OCI-LY7 (cell line): ENCODE data around the gene ANO9. TPM values are rescaled to one million over a fixed set of nuclear protein-coding genes. Genes with fewer than 3 reads are reported as not detected.

ENCODE experiments used
- BruUV-seq: library from RNA; stranded (reverse); fragments of 400-500 nt; replicated peaks from 2 replicates; lab custom pipeline; 2021; lab: Mats Ljungman, UMichigan
- CTCF ChIA-PET: fragments of 300-600 bp; sonication (Branson Sonifier 250); formaldehyde crosslinking; loops from one replicate; lab custom pipeline; 2022; ENCODE audit warnings: antibody characterized with exemption; ENCODE audit not compliant: unreplicated experiment; lab: Charles Lee
- POLR2A ChIA-PET: fragments of 300-600 bp; sonication (Branson Sonifier 250); formaldehyde crosslinking; loops from one replicate; lab custom pipeline; 2022; ENCODE audit warnings: antibody characterized with exemption; lab: Charles Lee
- DNase-seq: peaks from one replicate; pipeline ENCODE4 v3.0.0-alpha.2; 2015; ENCODE audit warnings: low spot score
- H2AFZ ChIP-seq: fragments of 200-600 bp; sonication (generic), shearing (Covaris generic); 2 replicates; pipeline ENCODE4 v1.6.1; 2014; ENCODE audit warnings: mild to moderate bottlenecking, antibody characterized with exemption, low read length, moderate library complexity
- H3K27ac ChIP-seq: fragments of 200-600 bp; sonication (generic); 2 replicates; pipeline ENCODE4 v1.5.1; 2014; ENCODE audit warnings: mixed run types, low read depth, mild to moderate bottlenecking, moderate library complexity, low read length, inconsistent platforms; ENCODE audit not compliant: poor library complexity, severe bottlenecking
- H3K36me3 ChIP-seq: fragments of 200-600 bp; sonication (generic); 2 replicates; pipeline ENCODE4 v1.6.1; 2014; ENCODE audit warnings: mild to moderate bottlenecking, antibody characterized with exemption, low read length, moderate library complexity, mixed read lengths; ENCODE audit not compliant: insufficient read depth
- H3K4me1 ChIP-seq: fragments of 200-600 bp; sonication (generic); 2 replicates; pipeline ENCODE4 v1.5.1; 2014; ENCODE audit warnings: mild to moderate bottlenecking, low read length; ENCODE audit not compliant: insufficient read depth, poor library complexity, severe bottlenecking
- H3K4me2 ChIP-seq: fragments of 200-600 bp; sonication (generic); 2 replicates; pipeline ENCODE4 v1.6.1; 2014; ENCODE audit warnings: mild to moderate bottlenecking, low read length
- H3K4me3 ChIP-seq: fragments of 200-600 bp; sonication (generic); 2 replicates; pipeline ENCODE4 v1.5.1; 2014; ENCODE audit warnings: mild to moderate bottlenecking, low read depth, low read length; ENCODE audit not compliant: poor library complexity, severe bottlenecking
- H3K79me2 ChIP-seq: fragments of 200-600 bp; sonication (generic); 2 replicates; pipeline ENCODE4 v1.6.1; 2016; ENCODE audit warnings: low read depth, mild to moderate bottlenecking, low read length, moderate library complexity, mixed read lengths; ENCODE audit not compliant: insufficient read depth
- H3K9me2 ChIP-seq: fragments of 200-600 bp; sonication (generic); 2 replicates; pipeline ENCODE4 v1.6.1; 2016; ENCODE audit warnings: mild to moderate bottlenecking, low read length, mixed read lengths; ENCODE audit not compliant: insufficient read depth
- H3K9me3 ChIP-seq: fragments of 200-600 bp; sonication (generic); 2 replicates; pipeline ENCODE4 v1.6.1; 2014; ENCODE audit warnings: mild to moderate bottlenecking, mixed run types, low read length, mixed read lengths
- H4K20me1 ChIP-seq: fragments of 200-600 bp; sonication (generic); 2 replicates; pipeline ENCODE4 v1.6.1; 2014; ENCODE audit warnings: mild to moderate bottlenecking, antibody characterized with exemption, low read length, moderate library complexity, mixed read lengths; ENCODE audit not compliant: insufficient read depth
- CTCF ChIP-seq: fragments of 200-600 bp; sonication (generic); conservative IDR thresholded peaks from 2 replicates; pipeline ENCODE4 v1.5.1; 2014; ENCODE audit warnings: mild to moderate bottlenecking, antibody characterized with exemption, low read length, moderate library complexity, mixed read lengths
- EZH2phosphoT487 ChIP-seq: fragments of 200-600 bp; sonication (generic); IDR thresholded peaks from 2 replicates; pipeline ENCODE4 v1.6.1; 2018; ENCODE audit warnings: low read depth, borderline replicate concordance, mild to moderate bottlenecking, mixed run types, antibody characterized with exemption, low read length, moderate library complexity, mixed read lengths
- intact Hi-C: fragments of 100-400 bp; cut with micrococcal nuclease; formaldehyde crosslinking; loops from one replicate; pipeline ENCODE4 v1.10.0; 2022; ENCODE audit not compliant: unreplicated experiment
- small RNA-seq: library from RNA; depleted of rRNA; stranded (forward); fragments of <200 nt; gene quantifications from one replicate; pipeline ENCODE3, GENCODE V24; 2014
- total RNA-seq, 2 experiments: library from RNA; depleted of rRNA in 1 of 2; stranded (reverse); fragments of >200 nt in 1 of 2; shearing (Covaris generic) in 1 of 2; gene quantifications; 2 replicates each; pipeline ENCODE4 v1.2.3, GENCODE V29; 2014 to 2022

The ANO9 gene
- total RNA-seq, 2 experiments from 2014 or later, result 25.7 to 27.6 TPM

- Histone ChIP-seq H3K79me2 (no peaks in the 10 kb centered on the region), H3K27ac (no peak overlapping the region), H2AFZ (no peak overlapping the region), H3K9me2 (no peaks in the 10 kb centered on the region), H3K4me2 (no peak overlapping the region), H3K4me3 (no peak overlapping the region), H3K9me3 (no peaks in the 10 kb centered on the region), H3K4me1 (no peaks in the 10 kb centered on the region), H3K36me3 (no peaks in the 10 kb centered on the region), H4K20me1 (no peaks in the 10 kb centered on the region)
- intact Hi-C loops, result no loop called here
- ChIA-PET CTCF (no interaction called here), POLR2A (no interaction called here)
- TF ChIP-seq CTCF (no peak), EZH2phosphoT487 (no peak)
- BruUV-seq, result no TSS peak
- DNase-seq, result no peak
Observed at GRCh38 chr11:367956-368413, 73.8 kb downstream of the ANO9 start.

Small RNA genes within 50 kb of the gene (small RNA-seq; reads per million reads assigned to genes)
- gene RN7SL838P, result not detected

Other genes with a start within 250 kb of the ANO9 start
- not detected in 2 replicates for gene SCGB1C1, start 248.9 kb downstream of the ANO9 start, total RNA-seq (2014; rRNA removed; shearing (Covaris generic))
- not detected in 2 replicates for gene SCGB1C1, start 248.9 kb downstream of the ANO9 start, total RNA-seq (2022)
- 12.3 and 16.2 TPM in 2 replicates for gene BET1L, start 234.6 kb downstream of the ANO9 start, total RNA-seq (2014; rRNA removed; shearing (Covaris generic))
- 45.5 and 47.4 TPM in 2 replicates for gene BET1L, start 234.6 kb downstream of the ANO9 start, total RNA-seq (2022)
- gene RIC8A, start 234.3 kb downstream of the ANO9 start, total RNA-seq (2014; rRNA removed; shearing (Covaris generic)), result 125 and 136 TPM in 2 replicates
- gene RIC8A, start 234.3 kb downstream of the ANO9 start, total RNA-seq (2022), result 92.0 and 97.6 TPM in 2 replicates
- gene SIRT3, start 205.7 kb downstream of the ANO9 start, total RNA-seq (2014; rRNA removed; shearing (Covaris generic)), result 8.5 and 10.3 TPM in 2 replicates
- gene SIRT3, start 205.7 kb downstream of the ANO9 start, total RNA-seq (2022), result 18.5 and 21.0 TPM in 2 replicates
- gene PSMD13, start 205.0 kb downstream of the ANO9 start, total RNA-seq (2014; rRNA removed; shearing (Covaris generic)), result 146 and 156 TPM in 2 replicates
- gene PSMD13, start 205.0 kb downstream of the ANO9 start, total RNA-seq (2022), result 134 and 154 TPM in 2 replicates
- 0.25 and 0.39 TPM in 2 replicates for gene NLRP6, start 163.6 kb downstream of the ANO9 start, total RNA-seq (2014; rRNA removed; shearing (Covaris generic))
- 0.65 and 2.0 TPM in 2 replicates for gene NLRP6, start 163.6 kb downstream of the ANO9 start, total RNA-seq (2022)
- 6.3 and 7.0 TPM in 2 replicates for gene PGGHG, start 152.9 kb downstream of the ANO9 start, total RNA-seq (2014; rRNA removed; shearing (Covaris generic))
- gene PGGHG, start 152.9 kb downstream of the ANO9 start, total RNA-seq (2022), result 0.93 and 1.2 TPM in 2 replicates
- not detected in 2 replicates for gene IFITM5, start 142.5 kb downstream of the ANO9 start, total RNA-seq (2014; rRNA removed; shearing (Covaris generic))
- gene IFITM5, start 142.5 kb downstream of the ANO9 start, total RNA-seq (2022), result not detected in 2 replicates
- gene IFITM2, start 134.2 kb downstream of the ANO9 start, total RNA-seq (2014; rRNA removed; shearing (Covaris generic)), result 9.5 and 22.1 TPM in 2 replicates
- gene IFITM2, start 134.2 kb downstream of the ANO9 start, total RNA-seq (2022), result 110 and 117 TPM in 2 replicates
- gene IFITM1, start 128.0 kb downstream of the ANO9 start, total RNA-seq (2014; rRNA removed; shearing (Covaris generic)), result 30.3 and 36.4 TPM in 2 replicates
- 72.4 TPM in 2 replicates for gene IFITM1, start 128.0 kb downstream of the ANO9 start, total RNA-seq (2022)
- 0.95 and 1.5 TPM in 2 replicates for gene IFITM3, start 121.2 kb downstream of the ANO9 start, total RNA-seq (2014; rRNA removed; shearing (Covaris generic))
- 1.5 and 2.2 TPM in 2 replicates for gene IFITM3, start 121.2 kb downstream of the ANO9 start, total RNA-seq (2022)
- not detected in 2 replicates for gene B4GALNT4, start 72.5 kb downstream of the ANO9 start, total RNA-seq (2014; rRNA removed; shearing (Covaris generic))
- gene B4GALNT4, start 72.5 kb downstream of the ANO9 start, total RNA-seq (2022), result not detected in 2 replicates
- not detected in 2 replicates for gene PKP3, start 47.8 kb downstream of the ANO9 start, total RNA-seq (2014; rRNA removed; shearing (Covaris generic))
- not detected in 2 replicates for gene PKP3, start 47.8 kb downstream of the ANO9 start, total RNA-seq (2022)
- gene SIGIRR, start 27.0 kb downstream of the ANO9 start, total RNA-seq (2014; rRNA removed; shearing (Covaris generic)), result 36.9 and 57.2 TPM in 2 replicates
- gene SIGIRR, start 27.0 kb downstream of the ANO9 start, total RNA-seq (2022), result 25.3 and 29.2 TPM in 2 replicates
- 19.6 and 27.8 TPM in 2 replicates for gene PTDSS2, start 8.3 kb upstream of the ANO9 start, total RNA-seq (2014; rRNA removed; shearing (Covaris generic))
- 30.3 and 32.7 TPM in 2 replicates for gene PTDSS2, start 8.3 kb upstream of the ANO9 start, total RNA-seq (2022)
- 57.1 and 65.7 TPM in 2 replicates for gene RNH1, start 65.2 kb upstream of the ANO9 start, total RNA-seq (2014; rRNA removed; shearing (Covaris generic))
- gene RNH1, start 65.2 kb upstream of the ANO9 start, total RNA-seq (2022), result 48.8 and 65.5 TPM in 2 replicates
- 53.0 and 67.8 TPM in 2 replicates for gene HRAS, start 93.6 kb upstream of the ANO9 start, total RNA-seq (2014; rRNA removed; shearing (Covaris generic))
- 40.1 and 46.9 TPM in 2 replicates for gene HRAS, start 93.6 kb upstream of the ANO9 start, total RNA-seq (2022)
- 1.2 and 1.6 TPM in 2 replicates for gene LRRC56, start 95.5 kb upstream of the ANO9 start, total RNA-seq (2014; rRNA removed; shearing (Covaris generic))
- 1.5 and 2.5 TPM in 2 replicates for gene LRRC56, start 95.5 kb upstream of the ANO9 start, total RNA-seq (2022)
- gene LMNTD2, start 118.7 kb upstream of the ANO9 start, total RNA-seq (2014; rRNA removed; shearing (Covaris generic)), result 4.7 and 7.5 TPM in 2 replicates
- 16.9 and 17.7 TPM in 2 replicates for gene LMNTD2, start 118.7 kb upstream of the ANO9 start, total RNA-seq (2022)
- 18.0 and 22.1 TPM in 2 replicates for gene RASSF7, start 119.0 kb upstream of the ANO9 start, total RNA-seq (2014; rRNA removed; shearing (Covaris generic))
- 11.8 and 15.1 TPM in 2 replicates for gene RASSF7, start 119.0 kb upstream of the ANO9 start, total RNA-seq (2022)
- gene PHRF1, start 134.5 kb upstream of the ANO9 start, total RNA-seq (2014; rRNA removed; shearing (Covaris generic)), result 23.3 and 25.6 TPM in 2 replicates
- gene PHRF1, start 134.5 kb upstream of the ANO9 start, total RNA-seq (2022), result 43.8 and 45.4 TPM in 2 replicates
- gene IRF7, start 173.9 kb upstream of the ANO9 start, total RNA-seq (2014; rRNA removed; shearing (Covaris generic)), result 18.7 and 20.9 TPM in 2 replicates
- 15.8 and 16.6 TPM in 2 replicates for gene IRF7, start 173.9 kb upstream of the ANO9 start, total RNA-seq (2022)
- not detected in 2 replicates for gene CDHR5, start 182.9 kb upstream of the ANO9 start, total RNA-seq (2014; rRNA removed; shearing (Covaris generic))
- gene CDHR5, start 182.9 kb upstream of the ANO9 start, total RNA-seq (2022), result not detected in 2 replicates
- not detected in 2 replicates for gene SCT, start 185.2 kb upstream of the ANO9 start, total RNA-seq (2014; rRNA removed; shearing (Covaris generic))
- gene SCT, start 185.2 kb upstream of the ANO9 start, total RNA-seq (2022), result not detected in 2 replicates
- gene DRD4, start 195.3 kb upstream of the ANO9 start, total RNA-seq (2014; rRNA removed; shearing (Covaris generic)), result 0.16 and 2.2 TPM in 2 replicates
- 3.1 and 3.5 TPM in 2 replicates for gene DRD4, start 195.3 kb upstream of the ANO9 start, total RNA-seq (2022)